ENCODE data around the gene RGS7. TPM values are rescaled to one million over a fixed set of nuclear protein-coding genes. Genes with fewer than 3 reads are reported as not detected.
"Not testable (repeated sequence)": the region's sequence is repeated elsewhere in the genome, so short reads cannot be mapped to it uniquely, and the experiment has no call there.

The RGS7 gene
- total RNA-seq, 6 experiments from 2014 or later = not detected

- ATAC-seq = no peak
- H3K9me3 ChIP-seq = no peaks in the 10 kb centered on the region
- no peak for TF ChIP-seq CTCF (IDR thresholded peaks at IDR 0.05)
- no peak for TF ChIP-seq POLR2A (IDR thresholded peaks at IDR 0.05)
- no peak overlapping the region for H3K4me3 ChIP-seq
- WGBS (ENCODE audit: insufficient coverage, low coverage, low lambda C conversion rate, missing lambda C conversion rate) = 7% methylated on average over 1 of the region's 1 CpG
- intact Hi-C loops (cut with DNase I) = no loop called here
- H3K36me3 ChIP-seq = no peaks in the 10 kb centered on the region
- no peaks in the 10 kb centered on the region for H3K27me3 ChIP-seq
- no peaks in the 10 kb centered on the region for H3K4me1 ChIP-seq
- no peak overlapping the region for H3K27ac ChIP-seq
- no peak for DNase-seq
These were observed 376.7 kb downstream of the RGS7 start for GRCh38 chr1:240980342-240980741.

DNA sequence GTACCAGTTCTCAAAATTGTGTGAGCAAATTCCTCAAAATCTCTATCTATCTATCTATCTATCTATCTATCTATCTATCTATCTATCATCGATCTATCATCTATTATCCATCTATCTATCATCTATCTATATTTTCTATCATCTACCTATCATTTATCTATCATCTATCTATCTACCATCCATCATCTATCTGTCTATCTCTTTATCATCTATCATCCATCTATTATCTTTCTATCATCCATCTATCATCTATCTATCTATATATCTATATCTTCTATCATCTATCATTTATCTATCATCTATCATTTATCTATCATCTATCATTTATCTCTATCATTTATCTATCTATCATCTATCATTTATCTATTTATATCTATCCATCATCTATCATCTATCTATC is 380.3 kb downstream of the RGS7 start:
- Histone ChIP-seq H3K27ac (no peak overlapping the region), H3K9me3 (no peaks in the 10 kb centered on the region), H3K36me3 (no peaks in the 10 kb centered on the region), H3K27me3 (no peaks in the 10 kb centered on the region), H3K4me1 (no peaks in the 10 kb centered on the region), H3K4me3 (no peak overlapping the region)
- no peak for DNase-seq
- no peak for ATAC-seq
- TF ChIP-seq POLR2A (IDR thresholded peaks at IDR 0.05) = no peak
- TF ChIP-seq CTCF (IDR thresholded peaks at IDR 0.05) = no peak
- intact Hi-C loops (cut with DNase I) = no loop called here
- WGBS (ENCODE audit: insufficient coverage, low coverage, low lambda C conversion rate, missing lambda C conversion rate) = 58% methylated on average over 1 of the region's 1 CpG

- ATAC-seq (no peak), DNase-seq (no peak)
- H3K27me3 ChIP-seq = no peaks in the 10 kb centered on the region
- no peak overlapping the region for H3K27ac ChIP-seq
- intact Hi-C loops (cut with DNase I) = no loop called here
- no peaks in the 10 kb centered on the region for H3K4me1 ChIP-seq
- no peaks in the 10 kb centered on the region for H3K36me3 ChIP-seq
- no peak overlapping the region for H3K4me3 ChIP-seq
- H3K9me3 ChIP-seq = no peaks in the 10 kb centered on the region
- WGBS (ENCODE audit: insufficient coverage, low coverage, low lambda C conversion rate, missing lambda C conversion rate) = 71% methylated on average over 3 of the region's 3 CpGs
- TF ChIP-seq CTCF (IDR thresholded peaks at IDR 0.05) (no peak), POLR2A (IDR thresholded peaks at IDR 0.05) (no peak)
These were observed 383.1 kb downstream of the RGS7 start for GRCh38 chr1:240973875-240974274.

DNA sequence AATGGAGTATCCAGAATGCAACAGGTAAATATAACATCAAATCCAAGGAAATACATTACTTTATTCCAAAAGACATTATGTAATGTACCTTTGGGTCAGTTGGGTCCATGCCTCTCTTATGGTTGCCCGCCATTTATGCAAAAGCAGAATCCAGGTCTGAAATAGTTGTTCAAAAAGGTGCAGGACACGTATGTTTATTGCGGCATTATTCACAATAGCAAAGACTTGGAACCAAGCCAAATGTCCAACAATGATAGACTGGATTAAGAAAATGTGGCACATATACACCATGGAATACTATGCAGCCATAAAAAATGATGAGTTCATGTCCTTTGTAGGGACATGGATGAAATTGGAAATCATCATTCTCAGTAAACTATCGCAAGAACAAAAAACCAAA is 384.9 kb downstream of the RGS7 start:
- DNase-seq; H3K4me3 ChIP-seq; H3K27me3 ChIP-seq; H3K36me3 ChIP-seq; intact Hi-C loops (cut with DNase I); ATAC-seq; H3K27ac ChIP-seq; H3K4me1 ChIP-seq; H3K9me3 ChIP-seq: not testable (repeated sequence)
- 85% methylated on average over 3 of the region's 4 CpGs for WGBS (ENCODE audit: insufficient coverage, low coverage, low lambda C conversion rate, missing lambda C conversion rate)

GRCh38 chr1:240970253-240970652 is 386.8 kb downstream of the RGS7 start:
- 40% methylated on average over 4 of the region's 4 CpGs for WGBS (ENCODE audit: insufficient coverage, low coverage, low lambda C conversion rate, missing lambda C conversion rate)
- TF ChIP-seq CTCF (IDR thresholded peaks at IDR 0.05) (no peak), POLR2A (IDR thresholded peaks at IDR 0.05) (no peak)
- ATAC-seq = no peak
- Histone ChIP-seq H3K9me3 (no peaks in the 10 kb centered on the region), H3K27me3 (no peaks in the 10 kb centered on the region), H3K4me1 (no peaks in the 10 kb centered on the region), H3K36me3 (no peaks in the 10 kb centered on the region), H3K27ac (no peak overlapping the region), H3K4me3 (no peak overlapping the region)
- intact Hi-C loops (cut with DNase I) = no loop called here
- DNase-seq = no peak

Measured in right lobe of liver (tissue), 6 donors.